HepG2 (cell line): Measurements from ENCODE around the gene MRPS14. TPM values are rescaled to one million over a fixed set of nuclear protein-coding genes. Genes with fewer than 3 reads are reported as not detected.
"Not testable (repeated sequence)": the region's sequence is repeated elsewhere in the genome, so short reads cannot be mapped to it uniquely, and the experiment has no call there.

Experiments used
- ATAC-seq: fragments of 200-7000 bp; cut with Tn5 transposase; 3 replicates; pipeline ENCODE4 v1.9.1; 2020; ENCODE audit warnings: mild to moderate bottlenecking, moderate library complexity
- BruUV-seq: library from RNA; stranded (reverse); fragments of 400-500 nt; replicated peaks from 2 replicates; lab custom pipeline; 2021; lab: Mats Ljungman, UMichigan
- CTCF ChIA-PET: fragments of 300-600 bp; formaldehyde crosslinking; extraction: SDS; loops from one replicate; lab custom pipeline; 2021; ENCODE audit warnings: low total read pairs, inconsistent platforms, low intra/inter-chr PET ratio; lab: Yijun Ruan, JAX
- POLR2A ChIA-PET: fragments of 350-600 bp; sonication (Branson Sonifier 250); formaldehyde crosslinking; loops from one replicate; lab custom pipeline; 2020; ENCODE audit warnings: antibody characterized with exemption, inconsistent platforms; lab: Yijun Ruan, JAX
- DNase-seq: peaks from one replicate; pipeline ENCODE4 v3.0.0-alpha.2; 2015; ENCODE audit warnings: low spot score
- FAIRE-seq: peaks from 3 replicates; lab custom pipeline; 2011; peaks lifted over from hg19 to GRCh38; lab: Jason Lieb, UNC
- H2AFZ ChIP-seq: one replicate; pipeline ENCODE4 v1.6.1; 2011; ENCODE audit warnings: low read length, inconsistent platforms
- H3K27ac ChIP-seq: fragments of 300-600 bp; 3 replicates; pipeline ENCODE4 v1.8.0; 2011; ENCODE audit warnings: mixed run types, mild to moderate bottlenecking, mixed read lengths, low read length, inconsistent platforms; ENCODE audit not compliant: insufficient read depth; ENCODE audit errors: extremely low read length
- H3K27me3 ChIP-seq, 2 experiments: fragments of 200-600 bp in 1 of 2; 2 replicates in 1 of 2; 3 replicates in 1 of 2; pipeline versions ENCODE4 v1.6.0 to v1.8.0; 2011; ENCODE audit warnings: low read length in 2 of 2, mild to moderate bottlenecking in 2 of 2, moderate library complexity in 2 of 2, inconsistent platforms in 1 of 2; ENCODE audit not compliant: insufficient read depth in 2 of 2, control insufficient read depth in 1 of 2
- H3K36me3 ChIP-seq, 2 experiments: fragments of 200-600 bp in 1 of 2; replicated peaks in 1 of 2; 2 replicates in 1 of 2; 3 replicates in 1 of 2; pipeline versions ENCODE4 v1.5.1 to v1.8.0; 2011; ENCODE audit warnings: low read length in 2 of 2, inconsistent platforms in 1 of 2; ENCODE audit not compliant: insufficient read depth in 2 of 2, control insufficient read depth in 1 of 2
- H3K4me1 ChIP-seq: 2 replicates; pipeline ENCODE4 v1.5.1; 2012; ENCODE audit warnings: low read length, inconsistent platforms; ENCODE audit not compliant: insufficient read depth
- H3K4me2 ChIP-seq: 2 replicates; pipeline ENCODE4 v1.6.0; 2011; ENCODE audit warnings: low read depth, low read length, inconsistent platforms
- H3K4me3 ChIP-seq, 3 experiments: fragments of 200-600 bp in 1 of 3; sonication (generic), shearing (Covaris generic) in 1 of 3; replicated peaks in 1 of 3; 2 replicates each; pipeline ENCODE4 v1.5.1; 2011 to 2016; ENCODE audit warnings: low read length in 3 of 3, inconsistent platforms in 2 of 3, low read depth in 2 of 3, mild to moderate bottlenecking in 2 of 3, control low read depth in 1 of 3, mixed read lengths in 1 of 3; ENCODE audit not compliant: insufficient read depth in 1 of 3
- H3K79me2 ChIP-seq: one replicate; pipeline ENCODE4 v1.6.1; 2011; ENCODE audit warnings: low read length, inconsistent platforms; ENCODE audit not compliant: insufficient read depth
- H3K9ac ChIP-seq: 2 replicates; pipeline ENCODE4 v1.6.0; 2011; ENCODE audit warnings: mild to moderate bottlenecking, low read depth, low read length, inconsistent platforms; ENCODE audit not compliant: insufficient read depth
- H3K9me3 ChIP-seq: 2 replicates; pipeline ENCODE4 v1.5.1; 2012; ENCODE audit warnings: mild to moderate bottlenecking, low read length
- H4K20me1 ChIP-seq: 2 replicates; pipeline ENCODE4 v1.6.0; 2011; ENCODE audit warnings: inconsistent platforms, mild to moderate bottlenecking, low read length, moderate library complexity; ENCODE audit not compliant: insufficient read depth
- GTF3A ChIP-seq: sonication (generic); formaldehyde crosslinking; conservative IDR thresholded peaks from 2 replicates; pipeline ENCODE4 v1.4.0; 2020; ENCODE audit warnings: mild to moderate bottlenecking, missing genetic modification reagents
- HOXA3 ChIP-seq: sonication (generic); formaldehyde crosslinking; IDR thresholded peaks from 2 replicates; pipeline ENCODE4 v1.5.0; 2020; ENCODE audit warnings: missing genetic modification reagents
- REXO4 ChIP-seq: sonication (generic); formaldehyde crosslinking; IDR thresholded peaks from 2 replicates; pipeline ENCODE4 v1.8.0; 2022; ENCODE audit warnings: missing genetic modification reagents, mild to moderate bottlenecking, borderline replicate concordance
- ZNF792 ChIP-seq: IDR thresholded peaks from 2 replicates; pipeline ENCODE4 v1.6.1; 2016
- WGBS: methylation state at CpG from one replicate; pipeline ENCODE4 v1.1.6; 2017; ENCODE audit warnings: low lambda C conversion rate; 5-methylcytosine and 5-hydroxymethylcytosine counted together
- in situ Hi-C: cut with HindIII; loops from 2 replicates; pipeline ENCODE4 v1.10.0; 2017; ENCODE audit warnings: low pct_unique_long_range_greater_than_20kb; ENCODE audit not compliant: extremely low pct_ligation_motif_present
- intact Hi-C: fragments of 100-400 bp; cut with micrococcal nuclease; formaldehyde crosslinking; loops from one replicate; pipeline ENCODE4 v1.10.0; 2022; ENCODE audit not compliant: unreplicated experiment
- polyA plus RNA-seq, 8 experiments: library from polyadenylated mRNA; depleted of rRNA in 3 of 8; stranded (reverse) in 7 of 8; unstranded in 1 of 8; fragments of >200 nt; fragmentation: Illumina TruSeq in 4 of 8; extraction: Trizol in 4 of 8; gene quantifications; 2 replicates each; pipeline versions ENCODE4 v1.2.1 to v1.2.3, GENCODE V29; 2011 to 2016; ENCODE audit warnings: low read depth in 4 of 8, missing spikeins in 1 of 8, mixed read lengths in 1 of 8; ENCODE audit not compliant: insufficient read depth in 1 of 8
- total RNA-seq, 5 experiments: library from RNA; depleted of rRNA; stranded (reverse); fragments of >200 nt; fragmentation: Illumina TruSeq; extraction: Trizol; gene quantifications; 2 replicates each; pipeline ENCODE4 v1.2.3, GENCODE V29; 2016; ENCODE audit warnings: low read depth in 1 of 5
- TF ChIP-seq, protein P1 (sequence below): sonication (generic); formaldehyde crosslinking; conservative IDR thresholded peaks from 2 replicates; pipeline ENCODE4 v1.4.0; 2020; ENCODE audit warnings: mild to moderate bottlenecking, missing genetic modification reagents, moderate library complexity
- TF ChIP-seq, protein P2 (sequence below): sonication (generic); formaldehyde crosslinking; IDR thresholded peaks from 2 replicates; pipeline ENCODE4 v1.4.0; 2020; ENCODE audit warnings: missing genetic modification reagents

MRPS14 gene
- total and polyA plus RNA-seq, 2 of the 13 experiments (the other 11 are each of a cell fraction or from before 2014, with no cell fraction given) = 36.6 to 43.2 TPM

DNA sequence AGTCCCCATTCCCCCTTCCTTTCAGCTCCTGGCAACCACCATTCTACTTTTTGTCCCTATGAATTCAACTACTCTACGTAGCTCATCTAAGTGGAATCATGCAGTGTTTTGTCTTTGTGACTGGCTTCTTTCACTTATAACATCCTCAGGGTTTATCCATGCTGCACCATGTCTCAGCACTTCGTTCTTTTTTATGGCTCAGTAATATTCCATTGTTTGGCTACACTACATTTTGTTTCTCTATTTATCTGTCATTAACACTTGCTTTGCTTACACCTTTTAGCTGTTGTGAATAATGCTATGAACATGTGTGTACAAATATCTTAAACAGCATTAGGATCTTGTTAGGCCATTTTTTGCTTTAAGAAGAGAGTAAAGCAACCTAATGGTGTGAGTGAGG is 1.5 kb upstream of the MRPS14 start:
- Histone ChIP-seq H4K20me1 (0 out of 2 replicates have a peak, but pooled peaks cover 5% of the 10 kb centered on the region), H3K9me3 (no peaks in the 10 kb centered on the region), H3K4me2 (no peak overlapping the region), H3K27ac (no peak overlapping the region), H2AFZ (no peak overlapping the region), H3K4me3 (no peak overlapping the region), H3K27me3 (no peaks in the 10 kb centered on the region; a peak in 1 of 5 replicates), H3K36me3 (no peaks in the 10 kb centered on the region; a peak in 1 of 5 replicates), H3K79me2 (peaks cover 25% of the 10 kb centered on the region), H3K4me1 (peaks cover 29% of the 10 kb centered on the region), H3K9ac (no peak overlapping the region)
- CTCF ChIA-PET = no interaction called here
- no peak for DNase-seq
- no peak for FAIRE-seq
- POLR2A ChIA-PET = interaction anchor here (3.9 kb wide), 1 partner anchor 25 kb away, joined by 124 read pairs; the partner anchor contains the start of gene CACYBP
- TF ChIP-seq REXO4 (CRISPR knock-in tag) (no peak), HOXA3 (no peak)
- in situ Hi-C loops = loop anchor here (10.0 kb wide), 1 partner anchor 300 kb away; no protein-coding TSS in a partner anchor
- intact Hi-C loops = no loop called here
- no peak for ATAC-seq
- WGBS = 72% methylated on average over 2 of the region's 2 CpGs
- no TSS peak for BruUV-seq

DNA sequence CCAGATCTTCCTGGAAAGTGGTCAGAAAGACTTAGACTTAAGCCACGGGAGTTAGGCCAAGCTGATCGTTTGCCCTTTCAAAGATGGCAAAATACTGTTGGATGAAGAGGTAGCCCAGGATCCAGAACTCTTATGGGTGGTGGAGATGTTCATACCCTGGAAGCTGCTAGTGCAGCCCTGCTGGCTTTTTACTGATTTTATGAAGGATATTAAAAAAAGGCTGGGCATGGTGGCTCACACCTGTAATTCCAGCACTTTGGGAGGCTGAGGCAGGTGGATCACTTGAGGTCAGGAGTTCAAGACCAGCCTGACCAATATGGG is 657 bp upstream of the MRPS14 start:
- peak overlapping the region; percentile 90 for H3K27ac ChIP-seq
- peaks cover 20% of the 10 kb centered on the region for H3K4me1 ChIP-seq
- CTCF ChIA-PET, intact Hi-C loops, H3K9me3 ChIP-seq, H4K20me1 ChIP-seq, FAIRE-seq, ATAC-seq, H3K27me3 ChIP-seq, DNase-seq, H3K36me3 ChIP-seq: not testable (repeated sequence)
- peak overlapping the region; percentile 40 to 99 (median 99) for H3K4me3 ChIP-seq
- peaks cover 25% of the 10 kb centered on the region for H3K79me2 ChIP-seq
- H3K9ac ChIP-seq = peak overlapping the region; percentile 98
- H2AFZ ChIP-seq = peak overlapping the region; percentile 94
- WGBS = 45% methylated on average over 2 of the region's 2 CpGs
- in situ Hi-C loops = loop anchor here (10.0 kb wide), 1 partner anchor 301 kb away; no protein-coding TSS in a partner anchor
- POLR2A ChIA-PET = interaction anchor here (0.9 to 3.9 kb wide), 9 partner anchors 9 to 1156 kb away, joined by 3 to 124 read pairs (median 5); partner anchors contain the start of genes CACYBP, GAS5 and ZBTB37
- H3K4me2 ChIP-seq = peak overlapping the region; percentile 88
- TF ChIP-seq, protein P1, sequence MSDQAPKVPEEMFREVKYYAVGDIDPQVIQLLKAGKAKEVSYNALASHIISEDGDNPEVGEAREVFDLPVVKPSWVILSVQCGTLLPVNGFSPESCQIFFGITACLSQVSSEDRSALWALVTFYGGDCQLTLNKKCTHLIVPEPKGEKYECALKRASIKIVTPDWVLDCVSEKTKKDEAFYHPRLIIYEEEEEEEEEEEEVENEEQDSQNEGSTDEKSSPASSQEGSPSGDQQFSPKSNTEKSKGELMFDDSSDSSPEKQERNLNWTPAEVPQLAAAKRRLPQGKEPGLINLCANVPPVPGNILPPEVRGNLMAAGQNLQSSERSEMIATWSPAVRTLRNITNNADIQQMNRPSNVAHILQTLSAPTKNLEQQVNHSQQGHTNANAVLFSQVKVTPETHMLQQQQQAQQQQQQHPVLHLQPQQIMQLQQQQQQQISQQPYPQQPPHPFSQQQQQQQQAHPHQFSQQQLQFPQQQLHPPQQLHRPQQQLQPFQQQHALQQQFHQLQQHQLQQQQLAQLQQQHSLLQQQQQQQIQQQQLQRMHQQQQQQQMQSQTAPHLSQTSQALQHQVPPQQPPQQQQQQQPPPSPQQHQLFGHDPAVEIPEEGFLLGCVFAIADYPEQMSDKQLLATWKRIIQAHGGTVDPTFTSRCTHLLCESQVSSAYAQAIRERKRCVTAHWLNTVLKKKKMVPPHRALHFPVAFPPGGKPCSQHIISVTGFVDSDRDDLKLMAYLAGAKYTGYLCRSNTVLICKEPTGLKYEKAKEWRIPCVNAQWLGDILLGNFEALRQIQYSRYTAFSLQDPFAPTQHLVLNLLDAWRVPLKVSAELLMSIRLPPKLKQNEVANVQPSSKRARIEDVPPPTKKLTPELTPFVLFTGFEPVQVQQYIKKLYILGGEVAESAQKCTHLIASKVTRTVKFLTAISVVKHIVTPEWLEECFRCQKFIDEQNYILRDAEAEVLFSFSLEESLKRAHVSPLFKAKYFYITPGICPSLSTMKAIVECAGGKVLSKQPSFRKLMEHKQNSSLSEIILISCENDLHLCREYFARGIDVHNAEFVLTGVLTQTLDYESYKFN (CRISPR knock-in tag) = 0 out of 2 replicates have a peak, but pooled peaks have one; percentile 7
- TF ChIP-seq ZNF792 (CRISPR knock-in tag) (0 out of 2 replicates have a peak, but pooled peaks have one; percentile 2), GTF3A (0 out of 2 replicates have a peak, but pooled peaks have one; percentile 66)
- TF ChIP-seq, protein P2, sequence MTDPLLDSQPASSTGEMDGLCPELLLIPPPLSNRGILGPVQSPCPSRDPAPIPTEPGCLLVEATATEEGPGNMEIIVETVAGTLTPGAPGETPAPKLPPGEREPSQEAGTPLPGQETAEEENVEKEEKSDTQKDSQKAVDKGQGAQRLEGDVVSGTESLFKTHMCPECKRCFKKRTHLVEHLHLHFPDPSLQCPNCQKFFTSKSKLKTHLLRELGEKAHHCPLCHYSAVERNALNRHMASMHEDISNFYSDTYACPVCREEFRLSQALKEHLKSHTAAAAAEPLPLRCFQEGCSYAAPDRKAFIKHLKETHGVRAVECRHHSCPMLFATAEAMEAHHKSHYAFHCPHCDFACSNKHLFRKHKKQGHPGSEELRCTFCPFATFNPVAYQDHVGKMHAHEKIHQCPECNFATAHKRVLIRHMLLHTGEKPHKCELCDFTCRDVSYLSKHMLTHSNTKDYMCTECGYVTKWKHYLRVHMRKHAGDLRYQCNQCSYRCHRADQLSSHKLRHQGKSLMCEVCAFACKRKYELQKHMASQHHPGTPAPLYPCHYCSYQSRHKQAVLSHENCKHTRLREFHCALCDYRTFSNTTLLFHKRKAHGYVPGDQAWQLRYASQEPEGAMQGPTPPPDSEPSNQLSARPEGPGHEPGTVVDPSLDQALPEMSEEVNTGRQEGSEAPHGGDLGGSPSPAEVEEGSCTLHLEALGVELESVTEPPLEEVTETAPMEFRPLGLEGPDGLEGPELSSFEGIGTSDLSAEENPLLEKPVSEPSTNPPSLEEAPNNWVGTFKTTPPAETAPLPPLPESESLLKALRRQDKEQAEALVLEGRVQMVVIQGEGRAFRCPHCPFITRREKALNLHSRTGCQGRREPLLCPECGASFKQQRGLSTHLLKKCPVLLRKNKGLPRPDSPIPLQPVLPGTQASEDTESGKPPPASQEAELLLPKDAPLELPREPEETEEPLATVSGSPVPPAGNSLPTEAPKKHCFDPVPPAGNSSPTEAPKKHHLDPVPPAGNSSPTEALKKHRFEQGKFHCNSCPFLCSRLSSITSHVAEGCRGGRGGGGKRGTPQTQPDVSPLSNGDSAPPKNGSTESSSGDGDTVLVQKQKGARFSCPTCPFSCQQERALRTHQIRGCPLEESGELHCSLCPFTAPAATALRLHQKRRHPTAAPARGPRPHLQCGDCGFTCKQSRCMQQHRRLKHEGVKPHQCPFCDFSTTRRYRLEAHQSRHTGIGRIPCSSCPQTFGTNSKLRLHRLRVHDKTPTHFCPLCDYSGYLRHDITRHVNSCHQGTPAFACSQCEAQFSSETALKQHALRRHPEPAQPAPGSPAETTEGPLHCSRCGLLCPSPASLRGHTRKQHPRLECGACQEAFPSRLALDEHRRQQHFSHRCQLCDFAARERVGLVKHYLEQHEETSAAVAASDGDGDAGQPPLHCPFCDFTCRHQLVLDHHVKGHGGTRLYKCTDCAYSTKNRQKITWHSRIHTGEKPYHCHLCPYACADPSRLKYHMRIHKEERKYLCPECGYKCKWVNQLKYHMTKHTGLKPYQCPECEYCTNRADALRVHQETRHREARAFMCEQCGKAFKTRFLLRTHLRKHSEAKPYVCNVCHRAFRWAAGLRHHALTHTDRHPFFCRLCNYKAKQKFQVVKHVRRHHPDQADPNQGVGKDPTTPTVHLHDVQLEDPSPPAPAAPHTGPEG (CRISPR knock-in tag) = 0 out of 2 replicates have a peak, but pooled peaks have one; percentile 14
- TSS peak; percentile 99 for BruUV-seq
